Measurements from ENCODE around the gene S100A10.

DNA sequence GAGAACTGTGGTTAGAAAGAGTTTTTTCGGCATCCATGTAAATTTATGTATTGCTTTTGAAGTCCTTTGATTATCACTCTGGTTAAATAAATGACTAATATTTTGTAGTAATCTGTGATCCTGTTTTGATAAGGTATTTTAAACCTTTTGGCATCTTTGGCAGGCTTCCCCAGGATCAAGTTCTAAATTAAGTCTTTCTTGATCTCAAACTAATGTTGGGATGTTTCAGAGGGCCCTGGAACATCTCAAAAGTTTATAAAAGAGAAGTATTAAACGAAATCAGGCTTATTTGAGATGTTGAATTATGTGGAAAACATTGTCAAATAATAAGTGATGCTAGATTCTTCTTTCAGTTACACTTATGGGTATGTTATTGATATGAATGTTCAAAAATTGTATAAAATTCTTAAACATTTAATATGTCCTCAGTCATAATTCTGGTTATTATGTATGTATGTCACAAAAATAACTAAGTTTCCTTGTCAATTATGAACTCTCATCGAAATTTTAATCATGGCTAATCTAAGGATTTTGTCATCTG, 36.6 kb downstream of the S100A10 start:
- TF ChIP-seq, protein P1, sequence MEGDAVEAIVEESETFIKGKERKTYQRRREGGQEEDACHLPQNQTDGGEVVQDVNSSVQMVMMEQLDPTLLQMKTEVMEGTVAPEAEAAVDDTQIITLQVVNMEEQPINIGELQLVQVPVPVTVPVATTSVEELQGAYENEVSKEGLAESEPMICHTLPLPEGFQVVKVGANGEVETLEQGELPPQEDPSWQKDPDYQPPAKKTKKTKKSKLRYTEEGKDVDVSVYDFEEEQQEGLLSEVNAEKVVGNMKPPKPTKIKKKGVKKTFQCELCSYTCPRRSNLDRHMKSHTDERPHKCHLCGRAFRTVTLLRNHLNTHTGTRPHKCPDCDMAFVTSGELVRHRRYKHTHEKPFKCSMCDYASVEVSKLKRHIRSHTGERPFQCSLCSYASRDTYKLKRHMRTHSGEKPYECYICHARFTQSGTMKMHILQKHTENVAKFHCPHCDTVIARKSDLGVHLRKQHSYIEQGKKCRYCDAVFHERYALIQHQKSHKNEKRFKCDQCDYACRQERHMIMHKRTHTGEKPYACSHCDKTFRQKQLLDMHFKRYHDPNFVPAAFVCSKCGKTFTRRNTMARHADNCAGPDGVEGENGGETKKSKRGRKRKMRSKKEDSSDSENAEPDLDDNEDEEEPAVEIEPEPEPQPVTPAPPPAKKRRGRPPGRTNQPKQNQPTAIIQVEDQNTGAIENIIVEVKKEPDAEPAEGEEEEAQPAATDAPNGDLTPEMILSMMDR (conservative IDR thresholded peaks at IDR 0.05; ENCODE audit: low read length): no peak
- TF ChIP-seq EZH2phosphoT487 (IDR thresholded peaks at IDR 0.05; ENCODE audit: borderline replicate concordance, low read depth, low read length): no peak

All from OCI-LY7 (cell line).